ENCODE measurements around the gene CDH23. TPM values are rescaled to one million over a fixed set of nuclear protein-coding genes. Genes with fewer than 3 reads are reported as not detected.
A peak's percentile ranks its signal among the peaks of the same experiment; 100 is the strongest.

The CDH23 gene
- total and polyA plus RNA-seq, 2 of the 8 experiments (the other 6 are each of a cell fraction or from before 2014, with no cell fraction given): 1.9 to 4.9 TPM

GRCh38 chr10:71517298-71518169 is 120.8 kb downstream of the CDH23 start:
- POLR2A ChIA-PET (ENCODE audit: partially characterized antibody): interaction anchor here (0.6 kb wide), 1 partner anchor 12 kb away, joined by 3 read pairs; no protein-coding TSS in a partner anchor
- Histone ChIP-seq H3K9me3 (ENCODE audit: insufficient read depth in 2 of 2, low read depth in 1 of 2, low read length in 1 of 2) (no peaks in the 10 kb centered on the region), H3K36me3 (ENCODE audit: control insufficient read depth in 2 of 4, insufficient read depth in 4 of 4, low read length in 3 of 4) (no peaks in the 10 kb centered on the region), H3K79me1 (ENCODE audit: low read depth, low read length) (no peaks in the 10 kb centered on the region), H3K14ac (ENCODE audit: insufficient read length) (no peak overlapping the region), H4K20me1 (replicated peaks in 1 of 2; ENCODE audit: control insufficient read depth in 1 of 2, insufficient read depth in 2 of 2, low read length in 2 of 2) (no peaks in the 10 kb centered on the region), H3K27ac (ENCODE audit: low read depth, low read length) (no peak overlapping the region), H2AFZ (ENCODE audit: low read length) (no peak overlapping the region), H3K9ac (replicated peaks in 1 of 4; ENCODE audit: extremely low read depth in 1 of 4, low read depth in 3 of 4, low read length in 3 of 4) (no peak overlapping the region), H3K79me2 (ENCODE audit: control insufficient read depth in 1 of 2, insufficient read depth in 2 of 2, low read length in 2 of 2) (no peaks in the 10 kb centered on the region), H3K23ac (ENCODE audit: insufficient read length) (no peak overlapping the region), H3K27me3 (replicated peaks in 1 of 4; ENCODE audit: control insufficient read depth in 3 of 4, extremely low read depth in 1 of 4, insufficient read depth in 3 of 4, low read length in 3 of 4) (no peaks in the 10 kb centered on the region; a peak in 2 of 7 replicates), H3K4me1 (replicated peaks in 1 of 4; ENCODE audit: control insufficient read depth in 3 of 4, insufficient read depth in 4 of 4, low read length in 3 of 4) (peaks cover 0 to 5% (median 0%) of the 10 kb centered on the region in 4 experiments; a peak in 3 of 7 replicates), H2BK15ac (ENCODE audit: low read length) (no peak overlapping the region), H4K5ac (ENCODE audit: insufficient read length, low read depth, low read length) (no peak overlapping the region), H3K56ac (replicated peaks; ENCODE audit: insufficient read length, low read depth, low read length) (no peak overlapping the region), H2BK5ac (ENCODE audit: low read depth, low read length) (peak overlapping the region; percentile 63; the same call in 1 of the 2 replicates), H3K4ac (replicated peaks; ENCODE audit: insufficient read length, low read depth, low read length) (no peak overlapping the region), H4K8ac (ENCODE audit: extremely low read depth, insufficient read depth, low read length) (no peak overlapping the region), H4K91ac (replicated peaks; ENCODE audit: insufficient read length, low read length) (peak overlapping the region; percentile 47), H2AK5ac (ENCODE audit: low read depth, low read length) (no peak overlapping the region), H3K4me3 (ENCODE audit: extremely low read depth in 1 of 4, insufficient read depth in 2 of 4, low read depth in 3 of 4, low read length in 4 of 4) (no peak overlapping the region), H3K18ac (ENCODE audit: extremely low read depth, low read length) (no peak overlapping the region), H2BK12ac (ENCODE audit: low read depth, low read length) (peak overlapping the region; percentile 71; the same call in 1 of the 2 replicates), H3K23me2 (ENCODE audit: low read depth, low read length) (no peaks in the 10 kb centered on the region; the same call in 1 of the 2 replicates), H2BK120ac (replicated peaks; ENCODE audit: low read depth, low read length) (no peak overlapping the region), H3K4me2 (ENCODE audit: insufficient read depth in 1 of 2, low read depth in 2 of 2, low read length in 2 of 2) (no peak overlapping the region), H2BK20ac (ENCODE audit: low read length) (peak overlapping the region; percentile 90; the same call in 1 of the 2 replicates)
- CTCF ChIA-PET (ENCODE audit: partially characterized antibody): interaction anchor here (0.9 to 7.1 kb wide), 17 partner anchors 8 to 190 kb away, joined by 3 to 71 read pairs (median 7); partner anchors contain the start of gene CDH23
- TF ChIP-seq POLR2AphosphoS5 (IDR thresholded peaks at IDR 0.05; ENCODE audit: low read depth, low read length) (no peak), SP2 (IDR thresholded peaks at IDR 0.05; ENCODE audit: low read length) (no peak), CTCF (IDR thresholded peaks at IDR 0.05; ENCODE audit: control extremely low read depth in 1 of 3, insufficient read depth in 1 of 3, low read depth in 1 of 3, low read length in 3 of 3) (peak in 1 of 3 experiments; percentile 3; a peak in 1 of 4 replicates)
- 88% methylated on average over 18 of the region's 18 CpGs; no CpG with 5 or more reads in 1 of the 2 experiments for WGBS, 2 experiments (ENCODE audit: extremely low coverage in 1 of 2, insufficient coverage in 1 of 2, insufficient read length in 1 of 2, insufficient replicate concordance in 2 of 2, low coverage in 1 of 2, low lambda C conversion rate in 2 of 2, missing lambda C conversion rate in 1 of 2)
- FAIRE-seq (no peak), DNase-seq (ENCODE audit: low read depth in 1 of 2, low spot score in 2 of 2) (no peak)
